Esophagus squamous epithelium (tissue), 4 donors: Measurements from ENCODE around the gene STMP1.
"Not testable (repeated sequence)": the region's sequence is repeated elsewhere in the genome, so short reads cannot be mapped to it uniquely, and the experiment has no call there.

Experiments
- POLR2A ChIP-seq, 4 donors: fragments of 450-650 bp; IDR thresholded peaks; one replicate each; pipeline ENCODE4 v1.6.1; 2017; ENCODE audit warnings: antibody characterized with exemption in 4 of 4, mild to moderate bottlenecking in 4 of 4, moderate library complexity in 3 of 4
- TF ChIP-seq, protein P1 (sequence below), 6 experiments: fragments of 450-650 bp in 4 of 6; fragments of 200-600 bp in 2 of 6; sonication (generic) in 2 of 6; IDR thresholded peaks; one replicate each; pipeline ENCODE4 v1.5.1; 2016 to 2019; ENCODE audit warnings: antibody characterized with exemption in 6 of 6, mild to moderate bottlenecking in 4 of 6, moderate library complexity in 4 of 6

DNA sequence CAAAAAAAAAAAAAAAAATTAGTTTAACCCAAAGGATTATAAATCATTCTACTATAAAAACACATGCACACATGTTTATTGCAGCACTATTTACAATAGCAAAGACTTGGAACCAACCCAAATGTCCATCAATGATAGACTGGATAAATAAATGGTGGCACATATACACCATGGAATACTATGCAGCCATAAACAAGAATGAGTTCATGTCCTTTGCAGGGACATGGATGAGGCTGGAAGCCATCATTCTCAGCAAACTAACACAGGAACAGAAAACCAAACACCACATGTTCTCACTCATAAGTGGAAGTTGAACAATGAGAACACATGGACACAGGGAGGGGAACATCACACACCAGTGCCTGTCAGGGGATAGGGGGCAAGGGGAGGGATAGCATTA is 22.6 kb upstream of the STMP1 start:
- not testable (repeated sequence) for TF ChIP-seq POLR2A (IDR thresholded peaks at IDR 0.05)
- TF ChIP-seq, protein P1, sequence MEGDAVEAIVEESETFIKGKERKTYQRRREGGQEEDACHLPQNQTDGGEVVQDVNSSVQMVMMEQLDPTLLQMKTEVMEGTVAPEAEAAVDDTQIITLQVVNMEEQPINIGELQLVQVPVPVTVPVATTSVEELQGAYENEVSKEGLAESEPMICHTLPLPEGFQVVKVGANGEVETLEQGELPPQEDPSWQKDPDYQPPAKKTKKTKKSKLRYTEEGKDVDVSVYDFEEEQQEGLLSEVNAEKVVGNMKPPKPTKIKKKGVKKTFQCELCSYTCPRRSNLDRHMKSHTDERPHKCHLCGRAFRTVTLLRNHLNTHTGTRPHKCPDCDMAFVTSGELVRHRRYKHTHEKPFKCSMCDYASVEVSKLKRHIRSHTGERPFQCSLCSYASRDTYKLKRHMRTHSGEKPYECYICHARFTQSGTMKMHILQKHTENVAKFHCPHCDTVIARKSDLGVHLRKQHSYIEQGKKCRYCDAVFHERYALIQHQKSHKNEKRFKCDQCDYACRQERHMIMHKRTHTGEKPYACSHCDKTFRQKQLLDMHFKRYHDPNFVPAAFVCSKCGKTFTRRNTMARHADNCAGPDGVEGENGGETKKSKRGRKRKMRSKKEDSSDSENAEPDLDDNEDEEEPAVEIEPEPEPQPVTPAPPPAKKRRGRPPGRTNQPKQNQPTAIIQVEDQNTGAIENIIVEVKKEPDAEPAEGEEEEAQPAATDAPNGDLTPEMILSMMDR (IDR thresholded peaks at IDR 0.05), result not testable (repeated sequence)
